ENCODE measurements around the gene NEK5. TPM values are rescaled to one million over a fixed set of nuclear protein-coding genes. Genes with fewer than 3 reads are reported as not detected.
"Not testable (repeated sequence)": the region's sequence is repeated elsewhere in the genome, so short reads cannot be mapped to it uniquely, and the experiment has no call there.

NEK5 gene
- total and polyA plus RNA-seq, 2 donors (not counting 3 experiments of a cell fraction or from before 2014, with no cell fraction given) = 0.03 to 0.18 TPM

- no peak overlapping the region for H3K4me2 ChIP-seq (ENCODE audit: insufficient read depth, low read length)
- dilution Hi-C loops (cut with MboI; ENCODE audit: extremely low pct_ligation_motif_present, low sequenced_read_pairs) = no loop called here
- no peak overlapping the region for H3K4me3 ChIP-seq (replicated peaks in 1 of 3; ENCODE audit: insufficient read depth in 1 of 3, low read depth in 1 of 3, low read length in 3 of 3)
- H3K79me2 ChIP-seq (ENCODE audit: control insufficient read depth, insufficient read depth, low read length) = no peaks in the 10 kb centered on the region
- CTCF ChIA-PET = interaction anchor here (0.7 to 1.7 kb wide), 2 partner anchors 10 to 14 kb away, joined by 3 to 4 read pairs; no protein-coding TSS in a partner anchor
- H4K20me1 ChIP-seq (replicated peaks; ENCODE audit: control insufficient read depth, extremely low read depth, insufficient read depth, low read length) = no peaks in the 10 kb centered on the region
- H3K27ac ChIP-seq (ENCODE audit: insufficient read depth, low read depth, low read length) = no peak overlapping the region
- BruUV-seq (replicated peaks) = no TSS peak
- H3K9me3 ChIP-seq (replicated peaks; ENCODE audit: control insufficient read depth, insufficient read depth, low read length) = no peaks in the 10 kb centered on the region
- POLR2A ChIA-PET = no interaction called here
- no peaks in the 10 kb centered on the region for H3K36me3 ChIP-seq (ENCODE audit: control insufficient read depth in 2 of 2, extremely low read depth in 1 of 2, insufficient read depth in 2 of 2, low read length in 2 of 2)
- no peaks in the 10 kb centered on the region for H3K27me3 ChIP-seq (ENCODE audit: control insufficient read depth in 2 of 2, insufficient read depth in 2 of 2, low read length in 2 of 2)
- no peaks in the 10 kb centered on the region for H3K9me1 ChIP-seq (replicated peaks; ENCODE audit: control insufficient read depth, extremely low read depth, insufficient read depth, low read length)
- TF ChIP-seq JUN (IDR thresholded peaks at IDR 0.05; ENCODE audit: borderline replicate concordance, insufficient read depth, insufficient read length, low read depth) = no peak
- no peak for TF ChIP-seq EZH2 (IDR thresholded peaks at IDR 0.05; ENCODE audit: borderline replicate concordance, low read depth, low read length, severe bottlenecking)
- TF ChIP-seq MAX (IDR thresholded peaks at IDR 0.05; ENCODE audit: insufficient read depth, insufficient read length) = no peak
- no peak for TF ChIP-seq POLR2AphosphoS5 (IDR thresholded peaks at IDR 0.05; ENCODE audit: insufficient read depth, low read depth, low read length)
- FAIRE-seq = no peak
- H3K9ac ChIP-seq (replicated peaks; ENCODE audit: extremely low read depth, insufficient read depth, low read length) = no peak overlapping the region
- no peaks in the 10 kb centered on the region for H3K4me1 ChIP-seq (ENCODE audit: control insufficient read depth, extremely low read depth, insufficient read depth, low read length)
- no peak for DNase-seq (ENCODE audit: low read depth, low spot score)
- H2AFZ ChIP-seq (ENCODE audit: low read depth, low read length) = no peak overlapping the region
- intact Hi-C loops (cut with micrococcal nuclease) = no loop called here
Observed at GRCh38 chr13:52103386-52103785, 25.5 kb downstream of the NEK5 start.

GRCh38 chr13:52102423-52102822 is 26.4 kb downstream of the NEK5 start:
- CTCF ChIA-PET = interaction anchor here (1.0 kb wide), 1 partner anchor 25 kb away, joined by 3 read pairs; no protein-coding TSS in a partner anchor
- H3K79me2 ChIP-seq (ENCODE audit: control insufficient read depth, insufficient read depth, low read length); H3K4me3 ChIP-seq (replicated peaks in 1 of 3; ENCODE audit: insufficient read depth in 1 of 3, low read depth in 1 of 3, low read length in 3 of 3); H3K4me2 ChIP-seq (ENCODE audit: insufficient read depth, low read length); FAIRE-seq; BruUV-seq (replicated peaks); H3K9me1 ChIP-seq (replicated peaks; ENCODE audit: control insufficient read depth, extremely low read depth, insufficient read depth, low read length); H3K9ac ChIP-seq (replicated peaks; ENCODE audit: extremely low read depth, insufficient read depth, low read length); H3K9me3 ChIP-seq (replicated peaks; ENCODE audit: control insufficient read depth, insufficient read depth, low read length); H3K27ac ChIP-seq (ENCODE audit: insufficient read depth, low read depth, low read length); POLR2A ChIA-PET; intact Hi-C loops (cut with micrococcal nuclease); DNase-seq (ENCODE audit: low read depth, low spot score); H3K27me3 ChIP-seq (ENCODE audit: control insufficient read depth in 2 of 2, insufficient read depth in 2 of 2, low read length in 2 of 2); H3K4me1 ChIP-seq (ENCODE audit: control insufficient read depth, extremely low read depth, insufficient read depth, low read length); dilution Hi-C loops (cut with MboI; ENCODE audit: extremely low pct_ligation_motif_present, low sequenced_read_pairs); H2AFZ ChIP-seq (ENCODE audit: low read depth, low read length); H3K36me3 ChIP-seq (ENCODE audit: control insufficient read depth in 2 of 2, extremely low read depth in 1 of 2, insufficient read depth in 2 of 2, low read length in 2 of 2); H4K20me1 ChIP-seq (replicated peaks; ENCODE audit: control insufficient read depth, extremely low read depth, insufficient read depth, low read length): not testable (repeated sequence)

Data from endothelial cell of umbilical vein (primary cell).